ENCODE measurements around the gene CBFB. TPM values are rescaled to one million over a fixed set of nuclear protein-coding genes. Genes with fewer than 3 reads are reported as not detected.

The CBFB gene
- total and polyA plus RNA-seq, 2 experiments from 2014 or later, result 47.4 to 59.0 TPM

DNA sequence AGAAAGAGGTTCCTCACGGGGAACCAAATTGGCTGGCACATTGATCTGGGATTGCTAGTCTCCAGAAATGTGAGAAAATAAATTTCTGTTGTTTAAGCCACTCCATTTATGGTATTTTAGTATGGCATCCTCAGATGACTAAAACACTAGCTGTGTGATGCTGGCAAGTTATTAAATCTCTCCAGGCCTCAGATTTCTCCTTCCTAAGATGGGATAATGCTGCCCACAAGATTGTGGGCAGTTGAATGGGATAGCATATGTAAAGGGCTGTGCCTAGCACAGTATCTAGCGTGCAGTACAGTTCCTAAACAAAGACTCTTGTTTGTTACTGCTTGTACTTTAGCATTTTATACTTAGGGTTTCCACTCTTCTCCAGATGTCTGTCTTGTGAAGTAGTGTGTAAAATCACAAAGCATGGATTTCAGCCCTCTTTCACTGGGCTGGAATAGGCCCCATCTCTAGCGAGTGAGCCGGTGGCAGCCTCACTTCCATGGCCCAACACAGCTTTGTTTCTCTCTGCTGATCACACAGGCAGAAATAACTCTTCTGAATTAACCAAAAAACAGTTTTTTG lies 42.6 kb downstream of the CBFB start:
- Histone ChIP-seq H3K27ac (no peak overlapping the region), H3K36me3 (replicated peaks; ENCODE audit: insufficient read depth, low read depth) (no peaks in the 10 kb centered on the region)
- DNase-seq (ENCODE audit: low spot score), result no peak

DNA sequence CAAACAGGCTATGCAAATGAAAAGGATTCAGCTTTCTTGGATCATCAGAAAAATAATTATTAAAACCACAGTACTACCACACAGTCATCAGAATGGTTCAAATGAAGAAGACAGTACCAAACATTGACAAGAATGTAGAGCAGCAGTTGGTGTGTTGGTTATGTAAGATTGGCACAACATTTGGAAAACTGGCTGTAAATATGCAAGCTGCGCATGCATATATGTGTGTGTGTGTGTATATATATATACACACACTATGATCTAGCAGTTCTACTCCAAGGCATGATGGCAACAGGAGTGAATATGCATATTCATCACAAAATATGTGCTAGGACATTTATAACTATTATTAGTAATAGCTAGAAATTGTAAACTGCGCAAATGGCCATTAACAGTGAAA lies 46.4 kb downstream of the CBFB start:
- DNase-seq (ENCODE audit: low spot score), result no peak
- no peak for TF ChIP-seq EZH2phosphoT487 (IDR thresholded peaks at IDR 0.05; ENCODE audit: low read depth, severe bottlenecking, unreplicated experiment)
- no peak for TF ChIP-seq EZH2 (IDR thresholded peaks at IDR 0.05; ENCODE audit: borderline replicate concordance)
- TF ChIP-seq, protein P1, sequence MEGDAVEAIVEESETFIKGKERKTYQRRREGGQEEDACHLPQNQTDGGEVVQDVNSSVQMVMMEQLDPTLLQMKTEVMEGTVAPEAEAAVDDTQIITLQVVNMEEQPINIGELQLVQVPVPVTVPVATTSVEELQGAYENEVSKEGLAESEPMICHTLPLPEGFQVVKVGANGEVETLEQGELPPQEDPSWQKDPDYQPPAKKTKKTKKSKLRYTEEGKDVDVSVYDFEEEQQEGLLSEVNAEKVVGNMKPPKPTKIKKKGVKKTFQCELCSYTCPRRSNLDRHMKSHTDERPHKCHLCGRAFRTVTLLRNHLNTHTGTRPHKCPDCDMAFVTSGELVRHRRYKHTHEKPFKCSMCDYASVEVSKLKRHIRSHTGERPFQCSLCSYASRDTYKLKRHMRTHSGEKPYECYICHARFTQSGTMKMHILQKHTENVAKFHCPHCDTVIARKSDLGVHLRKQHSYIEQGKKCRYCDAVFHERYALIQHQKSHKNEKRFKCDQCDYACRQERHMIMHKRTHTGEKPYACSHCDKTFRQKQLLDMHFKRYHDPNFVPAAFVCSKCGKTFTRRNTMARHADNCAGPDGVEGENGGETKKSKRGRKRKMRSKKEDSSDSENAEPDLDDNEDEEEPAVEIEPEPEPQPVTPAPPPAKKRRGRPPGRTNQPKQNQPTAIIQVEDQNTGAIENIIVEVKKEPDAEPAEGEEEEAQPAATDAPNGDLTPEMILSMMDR (IDR thresholded peaks at IDR 0.05; ENCODE audit: poor library complexity), result no peak
- Histone ChIP-seq H2AFZ (no peak overlapping the region), H3K79me2 (no peaks in the 10 kb centered on the region), H3K27me3 (no peaks in the 10 kb centered on the region), H3K4me3 (no peak overlapping the region), H3K27ac (no peak overlapping the region), H3K36me3 (replicated peaks; ENCODE audit: insufficient read depth, low read depth) (no peaks in the 10 kb centered on the region), H3K9me2 (replicated peaks; ENCODE audit: insufficient read depth) (no peaks in the 10 kb centered on the region), H4K20me1 (ENCODE audit: insufficient read depth, poor library complexity, severe bottlenecking) (no peaks in the 10 kb centered on the region), H3K4me2 (no peak overlapping the region), H3K9me3 (ENCODE audit: low read depth) (no peaks in the 10 kb centered on the region), H3K4me1 (ENCODE audit: insufficient read depth) (no peaks in the 10 kb centered on the region)
- 100% methylated on average over 2 of the region's 2 CpGs for WGBS (ENCODE audit: low lambda C conversion rate, missing lambda C conversion rate)

More for the DNA sequence above, 42.6 kb downstream of the CBFB start:
- Histone ChIP-seq H4K20me1 (ENCODE audit: insufficient read depth, poor library complexity, severe bottlenecking) (no peaks in the 10 kb centered on the region), H3K9me3 (ENCODE audit: low read depth) (no peaks in the 10 kb centered on the region), H3K4me3 (no peak overlapping the region), H3K9me2 (replicated peaks; ENCODE audit: insufficient read depth) (no peaks in the 10 kb centered on the region), H3K27me3 (no peaks in the 10 kb centered on the region), H2AFZ (no peak overlapping the region), H3K79me2 (peaks cover 3% of the 10 kb centered on the region), H3K4me1 (ENCODE audit: insufficient read depth) (no peaks in the 10 kb centered on the region), H3K4me2 (no peak overlapping the region)
- WGBS (ENCODE audit: low lambda C conversion rate, missing lambda C conversion rate), result 97% methylated on average over 4 of the region's 4 CpGs
- TF ChIP-seq, protein P1 (IDR thresholded peaks at IDR 0.05; ENCODE audit: poor library complexity), result no peak
- TF ChIP-seq EZH2 (IDR thresholded peaks at IDR 0.05; ENCODE audit: borderline replicate concordance) (no peak), EZH2phosphoT487 (IDR thresholded peaks at IDR 0.05; ENCODE audit: low read depth, severe bottlenecking, unreplicated experiment) (no peak)

DNA sequence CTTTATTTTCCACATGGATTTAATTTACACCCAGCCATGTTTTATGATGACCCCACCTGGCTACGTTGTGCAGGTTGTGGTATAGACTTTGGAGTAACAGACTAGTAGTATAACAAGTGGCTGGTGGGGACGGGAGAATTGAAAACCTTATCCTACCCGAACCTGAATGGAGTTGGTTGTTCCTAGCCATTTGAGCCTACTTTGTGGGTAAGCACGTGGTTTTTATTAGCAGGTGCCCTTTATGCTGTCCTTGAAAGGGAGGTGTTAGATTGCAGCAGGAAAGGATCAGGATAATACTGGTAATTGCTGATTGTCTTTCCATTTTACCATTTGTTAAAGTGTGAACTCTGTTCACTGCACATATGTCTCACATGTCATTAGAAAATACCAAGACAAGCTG lies 48.9 kb downstream of the CBFB start:
- no peaks in the 10 kb centered on the region for H3K4me1 ChIP-seq (ENCODE audit: insufficient read depth)
- no peaks in the 10 kb centered on the region for H3K9me3 ChIP-seq (ENCODE audit: low read depth)
- H3K4me2 ChIP-seq, result no peak overlapping the region
- H3K27me3 ChIP-seq, result no peaks in the 10 kb centered on the region
- TF ChIP-seq EZH2 (IDR thresholded peaks at IDR 0.05; ENCODE audit: borderline replicate concordance), result no peak
- TF ChIP-seq, protein P1 (IDR thresholded peaks at IDR 0.05; ENCODE audit: poor library complexity), result no peak
- no peak for TF ChIP-seq EZH2phosphoT487 (IDR thresholded peaks at IDR 0.05; ENCODE audit: low read depth, severe bottlenecking, unreplicated experiment)
- no peaks in the 10 kb centered on the region for H3K79me2 ChIP-seq
- DNase-seq (ENCODE audit: low spot score), result no peak
- H2AFZ ChIP-seq, result no peak overlapping the region
- H3K4me3 ChIP-seq, result no peak overlapping the region
- H3K27ac ChIP-seq, result no peak overlapping the region
- WGBS (ENCODE audit: low lambda C conversion rate, missing lambda C conversion rate), result 93% methylated on average over 4 of the region's 4 CpGs
- no peaks in the 10 kb centered on the region for H4K20me1 ChIP-seq (ENCODE audit: insufficient read depth, poor library complexity, severe bottlenecking)
- no peaks in the 10 kb centered on the region for H3K9me2 ChIP-seq (replicated peaks; ENCODE audit: insufficient read depth)
- no peaks in the 10 kb centered on the region for H3K36me3 ChIP-seq (replicated peaks; ENCODE audit: insufficient read depth, low read depth)

All from hepatocyte (in vitro differentiated cells).